IPS-20b (cell line): ENCODE results near the gene DNAH2.

Experiments used
- H3K27ac ChIP-seq: one replicate; pipeline ENCODE4 v1.5.1; 2013; ENCODE audit warnings: low read length
- H3K27me3 ChIP-seq: 2 replicates; pipeline ENCODE4 v1.6.1; 2013; ENCODE audit warnings: mild to moderate bottlenecking, low read length, inconsistent platforms; ENCODE audit not compliant: insufficient read depth
- H3K36me3 ChIP-seq: 2 replicates; pipeline ENCODE4 v1.6.1; 2013; ENCODE audit warnings: low read depth, mild to moderate bottlenecking, inconsistent platforms, low read length, moderate library complexity; ENCODE audit not compliant: insufficient read depth
- H3K4me1 ChIP-seq: 2 replicates; pipeline ENCODE4 v1.6.1; 2013; ENCODE audit warnings: mild to moderate bottlenecking, control low read depth, inconsistent platforms, low read length, moderate library complexity; ENCODE audit not compliant: insufficient read depth
- H3K4me3 ChIP-seq: 2 replicates; pipeline ENCODE4 v1.5.1; 2013; ENCODE audit warnings: mild to moderate bottlenecking, low read length, inconsistent platforms
- H3K9ac ChIP-seq: 2 replicates; pipeline ENCODE4 v1.6.1; 2013; ENCODE audit warnings: low read depth, mild to moderate bottlenecking, inconsistent platforms, low read length, moderate library complexity
- H3K9me3 ChIP-seq: 2 replicates; pipeline ENCODE4 v1.6.1; 2013; ENCODE audit warnings: mild to moderate bottlenecking, low read depth, low read length, inconsistent platforms; ENCODE audit not compliant: insufficient read depth

The DNAH2 gene

GRCh38 chr17:7767004-7767403 is 49.5 kb downstream of the DNAH2 start:
- Histone ChIP-seq H3K27me3 (no peaks in the 10 kb centered on the region), H3K4me1 (no peaks in the 10 kb centered on the region), H3K9me3 (no peaks in the 10 kb centered on the region), H3K27ac (no peak overlapping the region), H3K36me3 (no peaks in the 10 kb centered on the region), H3K9ac (no peak overlapping the region), H3K4me3 (no peak overlapping the region)

- Histone ChIP-seq H3K27me3 (no peaks in the 10 kb centered on the region), H3K36me3 (no peaks in the 10 kb centered on the region), H3K4me3 (no peak overlapping the region), H3K9ac (no peak overlapping the region), H3K9me3 (no peaks in the 10 kb centered on the region), H3K27ac (no peak overlapping the region), H3K4me1 (no peaks in the 10 kb centered on the region)
These were observed 50.0 kb downstream of the DNAH2 start for GRCh38 chr17:7767405-7768021.

- H3K36me3 ChIP-seq = no peaks in the 10 kb centered on the region
- H3K4me3 ChIP-seq = no peak overlapping the region
- no peaks in the 10 kb centered on the region for H3K4me1 ChIP-seq
- no peaks in the 10 kb centered on the region for H3K9me3 ChIP-seq
- no peak overlapping the region for H3K9ac ChIP-seq
- H3K27me3 ChIP-seq = no peaks in the 10 kb centered on the region
- no peak overlapping the region for H3K27ac ChIP-seq
These were observed 52.3 kb downstream of the DNAH2 start for GRCh38 chr17:7769854-7770253.

GRCh38 chr17:7774055-7774521 is 56.5 kb downstream of the DNAH2 start:
- H3K27ac ChIP-seq = no peak overlapping the region

GRCh38 chr17:7775051-7775450 is 57.5 kb downstream of the DNAH2 start:
- no peaks in the 10 kb centered on the region for H3K27me3 ChIP-seq
- no peaks in the 10 kb centered on the region for H3K4me1 ChIP-seq
- H3K27ac ChIP-seq = no peak overlapping the region
- no peaks in the 10 kb centered on the region for H3K9me3 ChIP-seq
- no peak overlapping the region for H3K9ac ChIP-seq
- no peaks in the 10 kb centered on the region for H3K36me3 ChIP-seq
- no peak overlapping the region for H3K4me3 ChIP-seq

More at GRCh38 chr17:7774055-7774521, 56.5 kb downstream of the DNAH2 start:
- Histone ChIP-seq H3K9me3 (no peaks in the 10 kb centered on the region), H3K27me3 (no peaks in the 10 kb centered on the region), H3K36me3 (no peaks in the 10 kb centered on the region), H3K9ac (no peak overlapping the region), H3K4me3 (no peak overlapping the region), H3K4me1 (no peaks in the 10 kb centered on the region)

GRCh38 chr17:7777017-7777416 is 59.5 kb downstream of the DNAH2 start:
- Histone ChIP-seq H3K36me3 (no peaks in the 10 kb centered on the region), H3K4me1 (no peaks in the 10 kb centered on the region), H3K9me3 (no peaks in the 10 kb centered on the region), H3K27me3 (no peaks in the 10 kb centered on the region; the same call in 1 of the 2 replicates), H3K27ac (no peak overlapping the region), H3K9ac (no peak overlapping the region), H3K4me3 (no peak overlapping the region)

- Histone ChIP-seq H3K27ac (no peak overlapping the region), H3K27me3 (no peaks in the 10 kb centered on the region; the same call in 1 of the 2 replicates)
These were observed 63.2 kb downstream of the DNAH2 start for GRCh38 chr17:7780736-7781135.

GRCh38 chr17:7781429-7781828 is 63.9 kb downstream of the DNAH2 start:
- Histone ChIP-seq H3K4me3 (no peak overlapping the region), H3K27me3 (no peaks in the 10 kb centered on the region; the same call in 1 of the 2 replicates), H3K9ac (no peak overlapping the region), H3K36me3 (no peaks in the 10 kb centered on the region), H3K9me3 (no peaks in the 10 kb centered on the region), H3K4me1 (no peaks in the 10 kb centered on the region), H3K27ac (no peak overlapping the region)

More at GRCh38 chr17:7780736-7781135, 63.2 kb downstream of the DNAH2 start:
- Histone ChIP-seq H3K4me1 (no peaks in the 10 kb centered on the region), H3K9me3 (no peaks in the 10 kb centered on the region), H3K9ac (no peak overlapping the region), H3K4me3 (no peak overlapping the region), H3K36me3 (no peaks in the 10 kb centered on the region)

- Histone ChIP-seq H3K9ac (no peak overlapping the region), H3K27ac (no peak overlapping the region), H3K36me3 (no peaks in the 10 kb centered on the region), H3K27me3 (no peaks in the 10 kb centered on the region; the same call in 1 of the 2 replicates), H3K4me1 (no peaks in the 10 kb centered on the region), H3K9me3 (no peaks in the 10 kb centered on the region), H3K4me3 (no peak overlapping the region)
These were observed 64.7 kb downstream of the DNAH2 start for GRCh38 chr17:7782240-7782639.

GRCh38 chr17:7786866-7787265 is 69.3 kb downstream of the DNAH2 start:
- Histone ChIP-seq H3K9ac (no peak overlapping the region), H3K27me3 (no peaks in the 10 kb centered on the region), H3K36me3 (no peaks in the 10 kb centered on the region), H3K27ac (no peak overlapping the region), H3K4me3 (no peak overlapping the region), H3K9me3 (no peaks in the 10 kb centered on the region), H3K4me1 (no peaks in the 10 kb centered on the region)

- no peak overlapping the region for H3K9ac ChIP-seq
- H3K27me3 ChIP-seq = no peaks in the 10 kb centered on the region
- H3K27ac ChIP-seq = no peak overlapping the region
- H3K36me3 ChIP-seq = no peaks in the 10 kb centered on the region
- no peak overlapping the region for H3K4me3 ChIP-seq
- H3K4me1 ChIP-seq = no peaks in the 10 kb centered on the region
- H3K9me3 ChIP-seq = no peaks in the 10 kb centered on the region
These were observed 71.6 kb downstream of the DNAH2 start for GRCh38 chr17:7789131-7789530.

GRCh38 chr17:7790150-7790549 is 72.6 kb downstream of the DNAH2 start:
- Histone ChIP-seq H3K4me3 (no peak overlapping the region), H3K9me3 (no peaks in the 10 kb centered on the region), H3K4me1 (no peaks in the 10 kb centered on the region), H3K27ac (no peak overlapping the region), H3K27me3 (no peaks in the 10 kb centered on the region), H3K9ac (no peak overlapping the region), H3K36me3 (no peaks in the 10 kb centered on the region)
